Activated T-helper 1 cell treated with Interleukin-2 at 50 U/mL for 16 hours (primary cell): ENCODE data around the gene ZNF521.
"Not testable (repeated sequence)": the region's sequence is repeated elsewhere in the genome, so short reads cannot be mapped to it uniquely, and the experiment has no call there.

ENCODE experiments used
- DNase-seq: peaks from one replicate; pipeline ENCODE4 v3.0.0-alpha.2; 2020; ENCODE audit warnings: low read depth

Gene ZNF521

GRCh38 chr18:25289001-25289631 is 62.9 kb downstream of the ZNF521 start:
- DNase-seq: no peak

- no peak for DNase-seq
These were observed 63.5 kb downstream of the ZNF521 start for GRCh38 chr18:25288340-25288938.

GRCh38 chr18:25287106-25287505 is 64.9 kb downstream of the ZNF521 start:
- DNase-seq: no peak

- DNase-seq: no peak
These were observed 67.0 kb downstream of the ZNF521 start for GRCh38 chr18:25284861-25285550.

GRCh38 chr18:25284281-25284680 is 67.7 kb downstream of the ZNF521 start:
- DNase-seq: no peak

- no peak for DNase-seq
These were observed 68.2 kb downstream of the ZNF521 start for GRCh38 chr18:25283781-25284180.

GRCh38 chr18:25282896-25283703 is 68.9 kb downstream of the ZNF521 start:
- DNase-seq: no peak

GRCh38 chr18:25282282-25282681 is 69.7 kb downstream of the ZNF521 start:
- DNase-seq: no peak

GRCh38 chr18:25281556-25281955 is 70.4 kb downstream of the ZNF521 start:
- DNase-seq: no peak

- no peak for DNase-seq
These were observed 72.0 kb downstream of the ZNF521 start for GRCh38 chr18:25279961-25280360.

- DNase-seq: no peak
These were observed 72.4 kb downstream of the ZNF521 start for GRCh38 chr18:25279556-25279955.

GRCh38 chr18:25279133-25279532 is 72.8 kb downstream of the ZNF521 start:
- DNase-seq: no peak

GRCh38 chr18:25278394-25278793 is 73.6 kb downstream of the ZNF521 start:
- no peak for DNase-seq

- no peak for DNase-seq
These were observed 76.5 kb downstream of the ZNF521 start for GRCh38 chr18:25275412-25276001.

GRCh38 chr18:25274926-25275325 is 77.0 kb downstream of the ZNF521 start:
- no peak for DNase-seq

- DNase-seq: not testable (repeated sequence)
These were observed 84.9 kb downstream of the ZNF521 start for GRCh38 chr18:25266931-25267527.

- DNase-seq: no peak
These were observed 89.0 kb downstream of the ZNF521 start for GRCh38 chr18:25262920-25263319.

GRCh38 chr18:25261768-25262167 is 90.2 kb downstream of the ZNF521 start:
- DNase-seq: no peak

- DNase-seq: no peak
These were observed 95.5 kb downstream of the ZNF521 start for GRCh38 chr18:25256439-25256838.

- DNase-seq: no peak
These were observed 98.2 kb downstream of the ZNF521 start for GRCh38 chr18:25253779-25254178.

- no peak for DNase-seq
These were observed 98.8 kb downstream of the ZNF521 start for GRCh38 chr18:25253136-25253535.

- DNase-seq: no peak
These were observed 100.9 kb downstream of the ZNF521 start for GRCh38 chr18:25251068-25251467.
